ENCODE results near the gene ZNF599. TPM values are rescaled to one million over a fixed set of nuclear protein-coding genes. Genes with fewer than 3 reads are reported as not detected.

The ZNF599 gene
- polyA plus RNA-seq, 1 donor from 2014 or later: 14.9 TPM

DNA sequence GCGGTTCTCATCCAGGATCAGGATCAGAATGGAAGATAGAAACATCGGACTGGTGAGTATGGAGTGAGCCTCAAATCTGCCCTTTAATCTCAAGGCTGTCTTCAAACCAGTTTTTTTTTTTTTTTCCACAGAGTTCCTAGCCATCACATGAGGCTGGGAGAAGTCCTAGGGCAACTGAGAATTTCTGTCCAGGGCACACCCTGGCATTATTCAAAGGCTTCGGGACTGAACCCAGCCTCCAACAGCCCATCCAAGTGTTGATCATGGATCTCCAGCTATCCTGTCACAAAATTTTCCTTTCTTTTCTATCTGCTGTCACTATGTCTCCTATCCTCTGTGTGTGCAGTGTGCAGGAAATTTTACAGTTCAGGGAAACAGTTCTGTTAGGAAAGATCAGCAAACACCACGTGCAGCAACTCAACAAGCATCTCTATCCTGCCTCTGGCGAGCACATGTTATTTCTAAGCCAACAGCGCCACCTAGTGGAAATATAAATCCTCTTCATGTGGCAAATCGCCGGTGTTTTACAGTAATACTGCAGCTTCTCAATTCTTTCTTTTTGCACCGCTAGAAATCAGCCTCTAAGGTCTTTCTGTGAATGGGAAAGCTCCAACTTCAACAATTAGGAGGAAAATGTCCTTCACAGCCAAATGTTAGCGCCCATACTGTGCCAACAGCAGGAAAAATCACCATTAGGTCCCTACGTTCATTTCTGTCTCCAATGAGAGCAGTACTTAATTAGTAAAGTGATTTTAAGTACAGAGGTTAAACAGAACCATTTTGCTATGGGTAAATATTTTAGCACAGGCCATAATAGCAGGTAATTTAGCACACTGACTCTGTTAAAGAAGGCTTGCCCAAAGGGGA lies 60.4 kb downstream of the ZNF599 start:
- Histone ChIP-seq H3K36me3 (ENCODE audit: insufficient read depth, low read length) (no peaks in the 10 kb centered on the region), H2AFZ (ENCODE audit: low read depth, low read length) (no peak overlapping the region), H3K9ac (ENCODE audit: low read length) (no peak overlapping the region), H3K4me2 (ENCODE audit: low read length) (no peak overlapping the region), H3K4me3 (ENCODE audit: low read length) (no peak overlapping the region), H3F3A (ENCODE audit: insufficient read depth, low read length, poor library complexity, severe bottlenecking) (no peaks in the 10 kb centered on the region), H3K79me2 (replicated peaks; ENCODE audit: insufficient read depth, low read length) (no peaks in the 10 kb centered on the region), H3K9me3 (ENCODE audit: low read length) (no peaks in the 10 kb centered on the region), H3K27ac (ENCODE audit: low read length) (no peak overlapping the region), H3K9me2 (ENCODE audit: insufficient read depth, low read length) (no peaks in the 10 kb centered on the region), H3K27me3 (ENCODE audit: insufficient read depth, low read depth, low read length) (no peaks in the 10 kb centered on the region), H4K20me1 (ENCODE audit: insufficient read depth) (no peaks in the 10 kb centered on the region)
- TF ChIP-seq POLR2AphosphoS5 (IDR thresholded peaks at IDR 0.05): no peak
- peak; percentile 34 for TF ChIP-seq MXI1 (conservative IDR thresholded peaks at IDR 0.05; ENCODE audit: poor library complexity, severe bottlenecking)
- no peak for TF ChIP-seq EZH2 (IDR thresholded peaks at IDR 0.05; ENCODE audit: borderline replicate concordance, insufficient read depth, low read length, poor library complexity, severe bottlenecking)
- TF ChIP-seq RAD21 (conservative IDR thresholded peaks at IDR 0.05): peak; percentile 84
- TF ChIP-seq SMC3 (conservative IDR thresholded peaks at IDR 0.05; ENCODE audit: poor library complexity): peak; percentile 81
- TF ChIP-seq, protein P1, sequence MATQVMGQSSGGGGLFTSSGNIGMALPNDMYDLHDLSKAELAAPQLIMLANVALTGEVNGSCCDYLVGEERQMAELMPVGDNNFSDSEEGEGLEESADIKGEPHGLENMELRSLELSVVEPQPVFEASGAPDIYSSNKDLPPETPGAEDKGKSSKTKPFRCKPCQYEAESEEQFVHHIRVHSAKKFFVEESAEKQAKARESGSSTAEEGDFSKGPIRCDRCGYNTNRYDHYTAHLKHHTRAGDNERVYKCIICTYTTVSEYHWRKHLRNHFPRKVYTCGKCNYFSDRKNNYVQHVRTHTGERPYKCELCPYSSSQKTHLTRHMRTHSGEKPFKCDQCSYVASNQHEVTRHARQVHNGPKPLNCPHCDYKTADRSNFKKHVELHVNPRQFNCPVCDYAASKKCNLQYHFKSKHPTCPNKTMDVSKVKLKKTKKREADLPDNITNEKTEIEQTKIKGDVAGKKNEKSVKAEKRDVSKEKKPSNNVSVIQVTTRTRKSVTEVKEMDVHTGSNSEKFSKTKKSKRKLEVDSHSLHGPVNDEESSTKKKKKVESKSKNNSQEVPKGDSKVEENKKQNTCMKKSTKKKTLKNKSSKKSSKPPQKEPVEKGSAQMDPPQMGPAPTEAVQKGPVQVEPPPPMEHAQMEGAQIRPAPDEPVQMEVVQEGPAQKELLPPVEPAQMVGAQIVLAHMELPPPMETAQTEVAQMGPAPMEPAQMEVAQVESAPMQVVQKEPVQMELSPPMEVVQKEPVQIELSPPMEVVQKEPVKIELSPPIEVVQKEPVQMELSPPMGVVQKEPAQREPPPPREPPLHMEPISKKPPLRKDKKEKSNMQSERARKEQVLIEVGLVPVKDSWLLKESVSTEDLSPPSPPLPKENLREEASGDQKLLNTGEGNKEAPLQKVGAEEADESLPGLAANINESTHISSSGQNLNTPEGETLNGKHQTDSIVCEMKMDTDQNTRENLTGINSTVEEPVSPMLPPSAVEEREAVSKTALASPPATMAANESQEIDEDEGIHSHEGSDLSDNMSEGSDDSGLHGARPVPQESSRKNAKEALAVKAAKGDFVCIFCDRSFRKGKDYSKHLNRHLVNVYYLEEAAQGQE (IDR thresholded peaks at IDR 0.05; ENCODE audit: borderline replicate concordance): no peak
- TF ChIP-seq, protein P2, sequence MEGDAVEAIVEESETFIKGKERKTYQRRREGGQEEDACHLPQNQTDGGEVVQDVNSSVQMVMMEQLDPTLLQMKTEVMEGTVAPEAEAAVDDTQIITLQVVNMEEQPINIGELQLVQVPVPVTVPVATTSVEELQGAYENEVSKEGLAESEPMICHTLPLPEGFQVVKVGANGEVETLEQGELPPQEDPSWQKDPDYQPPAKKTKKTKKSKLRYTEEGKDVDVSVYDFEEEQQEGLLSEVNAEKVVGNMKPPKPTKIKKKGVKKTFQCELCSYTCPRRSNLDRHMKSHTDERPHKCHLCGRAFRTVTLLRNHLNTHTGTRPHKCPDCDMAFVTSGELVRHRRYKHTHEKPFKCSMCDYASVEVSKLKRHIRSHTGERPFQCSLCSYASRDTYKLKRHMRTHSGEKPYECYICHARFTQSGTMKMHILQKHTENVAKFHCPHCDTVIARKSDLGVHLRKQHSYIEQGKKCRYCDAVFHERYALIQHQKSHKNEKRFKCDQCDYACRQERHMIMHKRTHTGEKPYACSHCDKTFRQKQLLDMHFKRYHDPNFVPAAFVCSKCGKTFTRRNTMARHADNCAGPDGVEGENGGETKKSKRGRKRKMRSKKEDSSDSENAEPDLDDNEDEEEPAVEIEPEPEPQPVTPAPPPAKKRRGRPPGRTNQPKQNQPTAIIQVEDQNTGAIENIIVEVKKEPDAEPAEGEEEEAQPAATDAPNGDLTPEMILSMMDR (IDR thresholded peaks at IDR 0.05; ENCODE audit: poor library complexity, severe bottlenecking): peak; percentile 80

DNA sequence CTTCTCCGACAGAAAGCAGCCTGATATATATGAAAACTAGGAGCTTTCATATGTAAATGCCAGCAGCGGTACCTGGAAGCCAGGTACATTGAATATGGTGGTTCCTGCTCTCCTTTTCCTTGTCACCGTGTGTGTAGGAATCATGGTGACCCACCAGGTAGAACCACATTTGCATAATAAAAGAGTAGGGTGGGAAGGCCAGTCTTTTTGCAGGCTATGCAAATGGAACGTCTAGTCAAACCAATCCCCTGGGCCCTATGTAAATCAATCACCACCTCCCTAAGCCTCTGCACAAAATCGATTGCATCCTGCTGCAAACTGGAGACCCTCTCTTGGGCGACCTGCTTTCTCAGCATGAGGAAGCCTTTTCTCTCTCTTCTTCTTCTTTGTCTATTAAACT lies 61.1 kb downstream of the ZNF599 start:
- no peak overlapping the region for H3K9ac ChIP-seq (ENCODE audit: low read length)
- H3K4me3 ChIP-seq (ENCODE audit: low read length): no peak overlapping the region
- no peaks in the 10 kb centered on the region for H3K27me3 ChIP-seq (ENCODE audit: insufficient read depth, low read depth, low read length)
- H3K4me2 ChIP-seq (ENCODE audit: low read length): no peak overlapping the region
- H3F3A ChIP-seq (ENCODE audit: insufficient read depth, low read length, poor library complexity, severe bottlenecking): no peaks in the 10 kb centered on the region
- H3K79me2 ChIP-seq (replicated peaks; ENCODE audit: insufficient read depth, low read length): no peaks in the 10 kb centered on the region
- no peaks in the 10 kb centered on the region for H3K9me3 ChIP-seq (ENCODE audit: low read length)
- no peak overlapping the region for H3K27ac ChIP-seq (ENCODE audit: low read length)
- H3K9me2 ChIP-seq (ENCODE audit: insufficient read depth, low read length): no peaks in the 10 kb centered on the region
- H2AFZ ChIP-seq (ENCODE audit: low read depth, low read length): no peak overlapping the region
- TF ChIP-seq, protein P2 (IDR thresholded peaks at IDR 0.05; ENCODE audit: poor library complexity, severe bottlenecking): no peak
- TF ChIP-seq POLR2AphosphoS5 (IDR thresholded peaks at IDR 0.05) (no peak), TAF1 (IDR thresholded peaks at IDR 0.05; ENCODE audit: low read depth) (no peak), EP300 (conservative IDR thresholded peaks at IDR 0.05; ENCODE audit: poor library complexity, severe bottlenecking) (no peak), RAD21 (conservative IDR thresholded peaks at IDR 0.05) (no peak), MXI1 (conservative IDR thresholded peaks at IDR 0.05; ENCODE audit: poor library complexity, severe bottlenecking) (no peak), EZH2 (IDR thresholded peaks at IDR 0.05; ENCODE audit: borderline replicate concordance, insufficient read depth, low read length, poor library complexity, severe bottlenecking) (no peak), SMC3 (conservative IDR thresholded peaks at IDR 0.05; ENCODE audit: poor library complexity) (no peak)
- TF ChIP-seq, protein P1 (IDR thresholded peaks at IDR 0.05; ENCODE audit: borderline replicate concordance): no peak
- H4K20me1 ChIP-seq (ENCODE audit: insufficient read depth): no peaks in the 10 kb centered on the region
- no peaks in the 10 kb centered on the region for H3K36me3 ChIP-seq (ENCODE audit: insufficient read depth, low read length)
